WERI-Rb-1 (cell line): ENCODE data around the gene RAB8A.
"Not testable (repeated sequence)": the region's sequence is repeated elsewhere in the genome, so short reads cannot be mapped to it uniquely, and the experiment has no call there.

Experiments
- DNase-seq: peaks from one replicate; pipeline ENCODE4 v3.0.0-alpha.2; 2020
- H3K27ac ChIP-seq: fragments of 250-450 bp; sonication (Bioruptor Pico); 2 replicates; pipeline ENCODE4 v1.5.1; 2020; ENCODE audit warnings: mild to moderate bottlenecking, moderate library complexity
- H3K27me3 ChIP-seq: fragments of 250-450 bp; sonication (Bioruptor Pico); 2 replicates; pipeline ENCODE4 v1.5.1; 2021; ENCODE audit warnings: mild to moderate bottlenecking, low read depth, moderate library complexity; ENCODE audit not compliant: insufficient read depth, severe bottlenecking
- H3K36me3 ChIP-seq: fragments of 250-450 bp; sonication (Bioruptor Pico); 2 replicates; pipeline ENCODE4 v1.5.1; 2020; ENCODE audit warnings: mild to moderate bottlenecking, moderate library complexity
- H3K4me3 ChIP-seq: 2 replicates; pipeline ENCODE4 v1.5.1; 2011; ENCODE audit warnings: low read depth, mild to moderate bottlenecking, control low read depth, low read length
- H3K9me3 ChIP-seq: fragments of 250-450 bp; sonication (Bioruptor Pico); 2 replicates; pipeline ENCODE4 v1.5.1; 2021; ENCODE audit warnings: mild to moderate bottlenecking, moderate library complexity; ENCODE audit not compliant: severe bottlenecking
- CTCF ChIP-seq: IDR thresholded peaks from 2 replicates; pipeline ENCODE4 v1.5.1; 2011; ENCODE audit warnings: low read depth, mild to moderate bottlenecking, control low read depth, inconsistent platforms, low read length

RAB8A gene

GRCh38 chr19:16076958-16077611 lies 34.6 kb upstream of the RAB8A start:
- no peak for TF ChIP-seq CTCF
- Histone ChIP-seq H3K36me3 (peaks cover 17% of the 10 kb centered on the region), H3K4me3 (peak overlapping the region; percentile 85), H3K9me3 (no peaks in the 10 kb centered on the region), H3K27ac (peak overlapping the region; percentile 95), H3K27me3 (no peaks in the 10 kb centered on the region)
- DNase-seq: peak; percentile 48

- H3K27me3 ChIP-seq: no peaks in the 10 kb centered on the region
- peak overlapping the region; percentile 95 for H3K27ac ChIP-seq
- DNase-seq: peak; percentile 77
- peak overlapping the region; percentile 85 for H3K4me3 ChIP-seq
- no peak for TF ChIP-seq CTCF
- peaks cover 25% of the 10 kb centered on the region for H3K36me3 ChIP-seq
- H3K9me3 ChIP-seq: no peaks in the 10 kb centered on the region
Observed at GRCh38 chr19:16077984-16078758, 33.5 kb upstream of the RAB8A start.

GRCh38 chr19:16078759-16079707 lies 32.7 kb upstream of the RAB8A start:
- TF ChIP-seq CTCF: no peak
- DNase-seq: no peak
- Histone ChIP-seq H3K4me3 (peak overlapping the region; percentile 85), H3K36me3 (peaks cover 31% of the 10 kb centered on the region), H3K9me3 (no peaks in the 10 kb centered on the region), H3K27me3 (no peaks in the 10 kb centered on the region), H3K27ac (peak overlapping the region; percentile 95)

GRCh38 chr19:16084067-16084685 lies 27.5 kb upstream of the RAB8A start:
- Histone ChIP-seq H3K4me3 (no peak overlapping the region), H3K9me3 (no peaks in the 10 kb centered on the region), H3K27ac (no peak overlapping the region; the same call in 1 of the 2 replicates), H3K36me3 (peaks cover 79% of the 10 kb centered on the region), H3K27me3 (no peaks in the 10 kb centered on the region)
- no peak for TF ChIP-seq CTCF
- no peak for DNase-seq

- Histone ChIP-seq H3K4me3 (no peak overlapping the region), H3K9me3 (no peaks in the 10 kb centered on the region), H3K27me3 (no peaks in the 10 kb centered on the region), H3K27ac (peak overlapping the region; percentile 21; the same call in 1 of the 2 replicates), H3K36me3 (peaks cover 87% of the 10 kb centered on the region)
- no peak for DNase-seq
- TF ChIP-seq CTCF: no peak
Observed at GRCh38 chr19:16085115-16085514, 26.6 kb upstream of the RAB8A start.

- Histone ChIP-seq H3K27ac (peak overlapping the region; percentile 73; the same call in 1 of the 2 replicates), H3K36me3 (peaks cover 92% of the 10 kb centered on the region)
- not testable (repeated sequence) for H3K4me3 ChIP-seq, H3K9me3 ChIP-seq, DNase-seq, H3K27me3 ChIP-seq
Observed at GRCh38 chr19:16087404-16087803, 24.3 kb upstream of the RAB8A start.
